C4-2B (cell line): ENCODE results near the gene XYLT1.

Experiments used
- CTCF ChIP-seq: fragments of 450-650 bp; conservative IDR thresholded peaks from 2 replicates; pipeline ENCODE4 v1.5.1; 2017; ENCODE audit warnings: mild to moderate bottlenecking
- ZFX ChIP-seq: fragments of 450-650 bp; IDR thresholded peaks from 2 replicates; pipeline ENCODE4 v1.6.1; 2017

GRCh38 chr16:17459903-17460521 is 10.7 kb downstream of the XYLT1 start:
- no peak for TF ChIP-seq CTCF
- no peak for TF ChIP-seq ZFX
